Lower lobe of right lung (tissue), 2 donors: ENCODE measurements around the gene FOXD4L3. TPM values are rescaled to one million over a fixed set of nuclear protein-coding genes. Genes with fewer than 3 reads are reported as not detected.
"Not testable (repeated sequence)": the region's sequence is repeated elsewhere in the genome, so short reads cannot be mapped to it uniquely, and the experiment has no call there.

ENCODE experiments used
- ATAC-seq, 2 donors: fragments of 200-7000 bp; cut with Tn5 transposase; one replicate each; pipeline ENCODE4 v1.9.1; 2020 to 2022; ENCODE audit warnings: mild to moderate bottlenecking in 2 of 2, moderate library complexity in 2 of 2
- DNase-seq: peaks from one replicate; pipeline ENCODE4 v3.0.0-alpha.2; 2020
- H3K27ac ChIP-seq: fragments of 200-600 bp; one replicate; pipeline ENCODE4 v1.8.0; 2022
- H3K27me3 ChIP-seq: fragments of 200-600 bp; one replicate; pipeline ENCODE4 v1.8.0; 2022; ENCODE audit warnings: low read depth
- H3K36me3 ChIP-seq: fragments of 200-600 bp; one replicate; pipeline ENCODE4 v1.8.0; 2022; ENCODE audit warnings: mild to moderate bottlenecking
- H3K4me1 ChIP-seq: fragments of 200-600 bp; one replicate; pipeline ENCODE4 v1.8.0; 2022
- H3K4me3 ChIP-seq: fragments of 200-600 bp; one replicate; pipeline ENCODE4 v1.8.0; 2022; ENCODE audit warnings: mild to moderate bottlenecking
- H3K9me3 ChIP-seq: fragments of 200-600 bp; one replicate; pipeline ENCODE4 v1.8.0; 2022
- intact Hi-C: fragments of 100-400 bp; cut with DNase I; formaldehyde crosslinking; loops from one replicate; pipeline ENCODE4 v1.11.0; 2022
- long read RNA-seq: library from polyadenylated mRNA; unstranded; transcript quantifications from one replicate; pipeline ENCODE4 v2.0.0, GENCODE V29; 2021
- total RNA-seq: library from RNA; stranded (reverse); fragmentation: NEBNext Ultra II Directional; extraction: Animal tissue kit (Norgen Biotek cat#: 25700); gene quantifications from one replicate; pipeline ENCODE4 v1.2.1, GENCODE V29; 2021
- donor health status: DM: no; HTN: yes; CAD: no; lungs with severe emphysema.

FOXD4L3 gene
- total RNA-seq, result 0.21 TPM
- long read RNA-seq, result 0 reads

DNA sequence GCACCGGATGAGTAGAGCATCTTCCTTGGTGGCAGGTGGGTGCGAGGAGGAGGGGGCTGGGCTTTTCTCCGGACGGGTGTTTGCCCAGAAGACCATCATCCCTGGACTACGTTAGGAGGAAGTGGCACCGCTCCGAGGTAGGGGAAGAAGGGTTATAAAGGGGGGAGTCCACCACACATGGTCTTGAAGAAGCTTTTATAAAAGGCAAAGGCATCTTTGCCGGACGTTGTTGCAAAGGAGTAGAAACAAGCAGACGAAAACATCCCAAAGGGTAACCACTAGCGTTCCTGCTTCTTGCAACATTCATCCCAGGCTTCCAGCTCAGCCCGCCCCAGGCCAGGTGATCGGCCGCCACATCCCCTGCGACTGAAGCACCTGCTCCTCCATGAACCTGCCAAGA, at the start of gene FOXD4L3:
FOXD4L3 (plus strand) TSS at position 301 of the 400 bp plus-strand sequence; CDS start at position 386, 85 bp downstream.
- H3K36me3 ChIP-seq, DNase-seq, ATAC-seq, H3K4me1 ChIP-seq, intact Hi-C loops, H3K27me3 ChIP-seq, H3K9me3 ChIP-seq, H3K4me3 ChIP-seq, H3K27ac ChIP-seq: not testable (repeated sequence)

DNA sequence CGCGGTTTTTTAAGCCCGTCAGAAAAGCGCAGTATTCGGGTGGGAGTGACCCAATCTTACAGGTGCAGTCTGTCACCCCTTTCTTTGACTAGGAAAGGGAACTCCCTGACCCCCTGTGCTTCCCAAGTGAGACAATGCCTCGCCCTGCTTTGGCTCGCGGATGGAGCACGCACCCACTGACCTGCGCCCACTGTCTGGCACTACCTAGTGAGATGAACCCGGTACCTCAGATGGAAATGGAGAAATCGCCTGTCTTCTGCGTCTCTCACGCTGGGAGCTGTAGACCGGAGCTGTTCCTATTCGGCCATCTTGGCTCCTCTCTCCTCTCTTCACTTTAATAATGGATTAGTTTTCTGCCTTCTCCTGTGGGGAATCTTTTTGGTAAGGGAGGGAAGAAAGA, 21.6 kb upstream of the FOXD4L3 start:
- H3K4me1 ChIP-seq, ATAC-seq, DNase-seq, H3K27me3 ChIP-seq, H3K36me3 ChIP-seq, intact Hi-C loops, H3K4me3 ChIP-seq, H3K27ac ChIP-seq, H3K9me3 ChIP-seq: not testable (repeated sequence)

DNA sequence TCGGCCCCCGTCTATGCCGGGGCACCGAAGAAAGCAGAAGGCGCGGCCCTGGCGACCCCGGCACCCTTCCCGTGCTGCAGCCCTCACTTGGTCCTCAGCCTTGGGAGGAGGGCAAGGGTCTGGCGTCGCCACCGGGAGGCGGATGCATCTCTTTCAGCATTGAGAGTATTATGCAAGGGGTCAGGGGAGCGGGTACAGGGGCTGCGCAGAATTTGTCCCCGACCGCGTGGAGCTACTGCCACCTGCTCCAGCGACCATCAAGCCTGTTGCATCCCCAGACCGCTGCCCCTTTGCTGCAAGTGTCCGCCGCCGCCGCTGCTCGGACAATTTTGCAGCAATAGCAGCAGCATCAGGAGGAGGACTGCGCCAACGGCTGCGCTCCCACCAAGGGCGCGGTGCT, 1.1 kb downstream of the FOXD4L3 start:
- H3K36me3 ChIP-seq, ATAC-seq, H3K9me3 ChIP-seq, DNase-seq, H3K4me1 ChIP-seq, H3K27ac ChIP-seq, intact Hi-C loops, H3K27me3 ChIP-seq, H3K4me3 ChIP-seq: not testable (repeated sequence)

DNA sequence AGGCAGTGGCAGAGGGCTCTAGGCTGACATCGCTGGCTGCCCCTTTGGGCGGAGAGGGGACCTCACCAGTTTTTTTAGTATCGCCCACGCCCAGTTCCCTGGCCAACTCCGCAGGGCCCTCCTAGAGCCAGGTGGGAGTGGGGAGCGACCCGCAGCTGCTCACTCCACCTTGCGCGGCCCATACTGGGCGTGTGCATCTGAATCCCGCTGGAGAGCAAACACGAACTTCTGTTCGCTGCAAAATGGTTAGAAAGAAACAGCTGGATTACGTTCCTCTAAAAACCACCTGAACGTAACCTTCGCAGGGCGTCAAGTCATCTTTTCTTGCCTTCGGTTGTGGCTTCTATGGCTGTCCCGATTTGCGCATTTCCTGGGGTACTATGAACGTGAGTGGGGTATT, 1.5 kb downstream of the FOXD4L3 start:
- intact Hi-C loops, ATAC-seq: not testable (repeated sequence)

DNA sequence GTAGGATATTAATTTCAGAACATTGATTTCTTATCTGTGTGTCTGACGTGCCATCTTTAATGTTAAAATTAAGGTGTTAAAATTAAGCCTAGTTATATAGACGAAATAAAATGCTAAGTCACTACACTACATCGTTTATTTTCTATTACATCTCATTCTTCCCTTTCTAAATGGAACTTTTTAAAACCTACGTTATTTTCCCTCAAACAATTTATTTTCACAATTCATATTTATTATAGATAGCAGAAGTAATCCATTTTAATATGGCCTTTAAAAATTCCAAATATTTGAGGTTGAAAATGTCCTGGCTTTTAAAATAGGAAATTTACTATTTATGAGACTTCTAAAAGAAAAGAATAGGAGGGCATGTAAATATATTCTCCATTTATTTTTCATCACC, 2.1 kb downstream of the FOXD4L3 start:
- H3K4me3 ChIP-seq, intact Hi-C loops, H3K4me1 ChIP-seq, H3K9me3 ChIP-seq, ATAC-seq, DNase-seq, H3K27ac ChIP-seq, H3K27me3 ChIP-seq, H3K36me3 ChIP-seq: not testable (repeated sequence)

More for the DNA sequence above, 1.5 kb downstream of the FOXD4L3 start:
- H3K9me3 ChIP-seq, DNase-seq, H3K27me3 ChIP-seq, H3K36me3 ChIP-seq, H3K4me1 ChIP-seq, H3K27ac ChIP-seq, H3K4me3 ChIP-seq: not testable (repeated sequence)

DNA sequence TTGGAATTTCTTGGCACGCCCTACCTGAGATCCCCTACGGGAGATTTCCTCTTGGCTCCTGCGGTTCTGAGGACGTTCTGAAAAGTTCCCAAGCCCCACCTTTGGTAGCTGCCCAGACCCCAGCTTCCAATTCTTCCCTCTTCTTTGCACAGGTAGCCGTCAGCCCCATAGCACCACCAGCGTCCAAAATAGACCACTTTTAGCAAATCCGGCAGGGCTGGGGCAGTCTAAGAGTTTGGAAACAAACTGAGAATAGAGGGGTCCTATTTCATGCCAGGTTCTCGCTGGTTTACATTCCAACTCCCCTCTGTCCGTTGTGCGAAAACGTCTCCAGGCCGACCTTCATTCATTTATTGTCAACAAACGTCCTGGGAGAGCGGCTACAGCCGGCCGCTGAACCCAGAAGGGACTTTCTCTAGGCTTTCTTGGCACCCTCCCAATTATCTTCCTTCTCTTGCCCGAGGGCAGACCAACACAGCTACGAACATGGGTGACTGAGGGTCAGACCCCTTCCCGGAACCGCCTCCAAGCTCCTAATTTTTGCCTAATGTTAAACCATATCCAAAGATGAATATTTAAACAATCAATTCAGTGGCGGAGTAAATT, 3.1 kb downstream of the FOXD4L3 start:
- intact Hi-C loops, H3K27ac ChIP-seq, H3K27me3 ChIP-seq, H3K9me3 ChIP-seq, H3K4me1 ChIP-seq, H3K36me3 ChIP-seq, H3K4me3 ChIP-seq, DNase-seq: not testable (repeated sequence)
- ATAC-seq, result peak; percentile 36 to 42

DNA sequence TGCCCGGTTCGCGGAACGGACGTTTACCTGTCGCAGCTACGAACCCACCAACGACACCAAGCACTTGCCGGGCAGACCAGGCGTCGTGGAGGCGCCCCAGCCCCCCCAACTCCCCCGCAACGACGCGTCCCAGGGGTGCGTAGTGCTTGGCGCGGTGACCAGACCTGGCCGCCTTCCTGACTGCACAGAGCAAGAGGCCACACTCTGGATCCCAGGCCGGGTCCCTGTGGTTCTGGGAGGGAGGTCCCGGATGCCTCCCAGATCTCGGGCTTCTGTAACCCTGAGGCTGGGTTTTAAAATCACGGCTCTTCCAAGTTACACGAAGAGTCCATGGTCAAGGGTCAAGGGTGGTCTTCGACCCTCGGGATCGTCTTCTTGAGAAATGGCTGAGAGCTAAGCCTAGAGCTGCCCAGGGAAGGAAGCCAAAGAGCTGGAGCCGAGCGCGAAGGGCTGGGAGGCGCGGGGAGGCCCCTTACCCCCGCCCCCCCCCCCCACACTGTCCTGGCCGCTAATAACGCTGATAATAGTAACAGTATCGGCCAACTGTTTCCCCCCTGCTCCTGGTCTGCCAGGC, 3.8 kb downstream of the FOXD4L3 start:
- ATAC-seq, result peak; percentile 34 to 70
- DNase-seq, H3K9me3 ChIP-seq, H3K4me1 ChIP-seq, H3K27me3 ChIP-seq, H3K27ac ChIP-seq, H3K36me3 ChIP-seq, intact Hi-C loops, H3K4me3 ChIP-seq: not testable (repeated sequence)

DNA sequence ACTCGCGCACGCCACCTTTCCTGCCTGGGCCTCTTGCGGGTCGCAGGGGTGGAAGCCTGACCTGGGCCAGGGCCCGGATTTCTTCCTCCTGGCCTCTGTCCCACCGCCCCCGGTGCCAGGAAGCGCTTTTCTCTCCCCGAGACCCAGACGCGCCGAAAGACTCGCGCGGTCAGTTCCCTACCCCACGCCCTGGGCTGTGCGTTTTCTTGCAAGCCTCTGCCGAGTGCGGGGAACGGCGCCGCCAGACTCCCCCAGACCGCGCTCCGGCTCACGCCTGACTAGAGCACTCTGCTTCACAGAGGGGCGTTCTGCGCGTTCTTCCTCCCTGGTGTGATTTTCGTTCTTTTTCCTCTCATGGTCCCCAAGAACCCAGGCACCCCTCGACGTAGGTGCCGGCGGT, 4.5 kb downstream of the FOXD4L3 start:
- intact Hi-C loops, H3K4me3 ChIP-seq, H3K9me3 ChIP-seq, H3K27me3 ChIP-seq, H3K4me1 ChIP-seq, H3K27ac ChIP-seq, DNase-seq, H3K36me3 ChIP-seq: not testable (repeated sequence)
- ATAC-seq, result peak; percentile 67 to 69

DNA sequence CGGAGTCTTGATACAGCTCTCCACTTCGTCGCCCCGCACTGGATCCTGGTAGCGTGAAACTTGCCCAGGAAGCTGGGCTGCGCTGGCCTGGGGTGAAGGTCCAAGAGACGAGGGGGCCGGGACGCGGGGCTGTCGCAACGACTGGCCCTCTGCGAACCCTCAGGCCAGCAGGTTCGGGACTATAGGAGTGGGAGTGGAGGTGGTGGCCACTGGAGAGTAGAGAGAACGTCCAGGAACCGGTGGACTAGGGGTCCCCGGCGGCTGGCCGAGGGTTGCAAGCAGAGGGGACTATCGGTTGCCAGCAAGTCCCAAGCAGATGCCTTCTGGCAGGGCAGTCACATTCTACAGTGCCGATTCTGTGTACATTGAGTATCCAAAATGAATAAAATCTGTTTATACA, 5.0 kb downstream of the FOXD4L3 start:
- ATAC-seq, result peak; percentile 45 to 46
- H3K4me1 ChIP-seq, H3K36me3 ChIP-seq, H3K4me3 ChIP-seq, H3K27me3 ChIP-seq, DNase-seq, H3K27ac ChIP-seq, H3K9me3 ChIP-seq, intact Hi-C loops: not testable (repeated sequence)

DNA sequence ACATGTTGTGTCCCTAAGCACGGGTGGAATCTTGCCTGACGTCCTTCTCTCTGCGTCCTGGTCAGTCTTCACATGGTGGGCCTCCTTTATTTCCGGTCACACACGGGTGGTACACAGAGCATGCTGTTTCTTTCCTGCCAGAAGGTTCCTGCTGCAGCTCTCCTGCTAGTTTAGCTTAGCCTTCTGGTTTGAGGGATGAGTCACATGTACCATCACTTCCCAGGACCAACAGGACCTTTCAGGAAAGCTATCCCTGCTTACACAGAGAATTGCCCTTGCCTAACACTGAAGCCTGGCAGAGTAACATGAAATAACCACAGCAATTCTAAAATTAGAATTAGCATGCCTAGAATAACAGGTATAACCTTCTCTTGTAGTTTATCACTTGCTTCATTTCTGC, 8.5 kb downstream of the FOXD4L3 start:
- H3K27ac ChIP-seq, H3K36me3 ChIP-seq, H3K9me3 ChIP-seq, H3K27me3 ChIP-seq, intact Hi-C loops, H3K4me1 ChIP-seq, ATAC-seq, DNase-seq, H3K4me3 ChIP-seq: not testable (repeated sequence)

DNA sequence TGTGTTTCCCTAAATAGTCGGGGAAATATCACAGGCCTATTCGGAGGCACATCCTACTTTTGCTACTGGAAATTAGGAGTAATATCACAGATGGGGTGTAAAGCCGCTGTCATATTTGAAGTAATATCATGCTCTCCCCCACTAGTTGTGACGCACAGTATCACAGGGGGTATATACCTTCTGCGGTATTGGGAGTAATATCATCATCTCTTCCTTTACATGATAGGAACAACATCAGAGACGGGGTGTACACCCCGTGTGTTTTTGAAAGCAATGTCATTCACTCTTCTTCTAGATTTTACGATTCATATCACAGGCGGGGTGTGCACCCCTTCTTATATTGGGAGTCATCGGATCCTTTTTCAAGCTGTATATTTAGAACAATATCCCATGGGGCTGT, 15.5 kb downstream of the FOXD4L3 start:
- DNase-seq, H3K27me3 ChIP-seq, intact Hi-C loops, H3K27ac ChIP-seq, H3K9me3 ChIP-seq, H3K4me3 ChIP-seq, H3K36me3 ChIP-seq, H3K4me1 ChIP-seq: not testable (repeated sequence)
- ATAC-seq, result peak in 1 of 2 donors; percentile 43

DNA sequence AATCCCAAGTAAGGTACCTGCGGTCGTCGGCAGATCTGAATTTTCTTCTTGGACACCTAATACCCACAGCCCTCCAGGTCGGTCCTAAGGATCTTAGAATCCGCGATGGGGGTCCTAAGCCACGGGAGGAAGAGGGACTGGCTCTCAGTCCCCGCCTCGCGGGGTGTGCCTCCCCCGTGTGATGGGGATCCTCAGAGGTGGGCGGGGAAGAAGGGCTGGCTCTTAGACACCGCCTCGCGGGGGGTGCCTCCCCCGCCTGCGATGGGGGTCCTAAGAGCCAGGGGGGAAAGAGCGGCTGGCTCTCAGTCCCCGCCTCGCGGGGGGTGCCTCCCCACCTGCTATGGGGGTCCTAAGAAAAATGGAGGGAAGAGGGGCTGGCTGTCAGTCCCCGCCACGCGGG, 21.1 kb downstream of the FOXD4L3 start:
- H3K36me3 ChIP-seq, DNase-seq, H3K27me3 ChIP-seq, intact Hi-C loops, H3K4me3 ChIP-seq, H3K4me1 ChIP-seq, H3K9me3 ChIP-seq, H3K27ac ChIP-seq: not testable (repeated sequence)
- peak in 1 of 2 donors; percentile 55 for ATAC-seq

DNA sequence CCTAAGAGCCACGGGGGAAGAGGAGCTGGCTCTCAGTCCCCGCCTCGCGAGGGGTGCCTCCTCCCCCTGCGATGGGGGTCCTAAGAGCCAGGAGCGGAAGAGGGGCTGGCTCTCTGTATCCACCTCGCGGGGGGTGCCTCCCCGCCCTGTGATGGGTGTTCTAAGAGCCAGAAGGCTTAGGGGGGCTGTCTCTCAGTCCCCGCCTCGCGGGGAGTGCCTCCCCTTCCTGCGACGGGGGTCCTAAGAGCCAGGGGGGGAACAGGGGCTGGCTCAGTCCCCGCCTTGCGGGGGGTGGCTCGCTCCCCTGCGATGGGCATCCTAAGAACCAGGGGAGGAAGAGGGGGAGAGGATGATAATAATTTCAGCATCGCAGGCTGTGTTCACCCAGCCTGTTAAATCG, 21.9 kb downstream of the FOXD4L3 start:
- H3K4me3 ChIP-seq, DNase-seq: not testable (repeated sequence)

DNA sequence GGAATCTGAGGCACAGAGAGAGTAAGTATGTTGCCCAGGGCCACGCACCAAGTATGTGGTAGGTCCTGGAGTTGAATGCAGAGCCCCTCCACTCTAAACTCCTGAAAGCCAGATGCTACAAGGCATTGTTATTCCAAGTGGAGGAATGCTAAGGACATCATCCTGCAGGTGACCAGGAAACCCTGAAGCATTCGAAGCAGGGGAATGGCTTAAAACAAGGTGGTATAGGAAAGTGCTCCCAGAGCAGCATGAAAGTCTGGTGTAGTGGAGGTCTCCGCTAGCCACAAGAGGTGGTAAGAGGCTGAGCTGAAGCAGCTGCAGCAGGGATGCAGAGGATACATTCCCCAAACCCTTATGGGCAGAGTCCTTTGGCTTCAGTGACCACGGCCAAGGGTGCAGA, 26.4 kb downstream of the FOXD4L3 start:
- ATAC-seq, intact Hi-C loops, DNase-seq, H3K9me3 ChIP-seq, H3K4me1 ChIP-seq, H3K36me3 ChIP-seq, H3K27me3 ChIP-seq, H3K4me3 ChIP-seq, H3K27ac ChIP-seq: not testable (repeated sequence)

More for the DNA sequence above, 21.9 kb downstream of the FOXD4L3 start:
- H3K9me3 ChIP-seq, intact Hi-C loops, H3K36me3 ChIP-seq, H3K27me3 ChIP-seq, H3K27ac ChIP-seq, H3K4me1 ChIP-seq: not testable (repeated sequence)
- ATAC-seq, result peak in 1 of 2 donors; percentile 35
